Left lung (tissue), 10 donors: Measurements from ENCODE around the gene LPCAT1. TPM values are rescaled to one million over a fixed set of nuclear protein-coding genes. Genes with fewer than 3 reads are reported as not detected.

Experiments
- ATAC-seq: fragments of 200-7000 bp; cut with Tn5 transposase; one replicate; pipeline ENCODE4 v1.9.1; 2020; ENCODE audit warnings: moderate library complexity
- DNase-seq, 4 donors: peaks; one replicate each; pipeline ENCODE4 v3.0.0-alpha.2; 2013 to 2020
- H3K27ac ChIP-seq, 2 donors: fragments of 200-600 bp; sonication (generic) in 1 of 2; one replicate each; pipeline versions ENCODE4 v1.5.0 to v1.8.0; 2020 to 2021
- H3K27me3 ChIP-seq, 2 donors: fragments of 200-600 bp; sonication (generic) in 1 of 2; one replicate each; pipeline versions ENCODE4 v1.5.0 to v1.8.0; 2020 to 2021
- H3K36me3 ChIP-seq, 2 donors: fragments of 200-600 bp; sonication (generic) in 1 of 2; one replicate each; pipeline versions ENCODE4 v1.5.0 to v1.8.0; 2020 to 2021
- H3K4me1 ChIP-seq, 2 donors: fragments of 200-600 bp; one replicate each; pipeline ENCODE4 v1.8.0; 2021
- H3K4me3 ChIP-seq, 2 donors: fragments of 200-600 bp; sonication (generic) in 1 of 2; one replicate each; pipeline versions ENCODE4 v1.5.0 to v1.8.0; 2020 to 2021; ENCODE audit warnings: mild to moderate bottlenecking in 1 of 2
- H3K9me3 ChIP-seq, 2 donors: fragments of 200-600 bp; sonication (generic) in 1 of 2; one replicate each; pipeline versions ENCODE4 v1.5.0 to v1.8.0; 2020 to 2021
- intact Hi-C, 2 donors: fragments of 100-400 bp; cut with DNase I; formaldehyde crosslinking; loops; one replicate each; pipeline versions ENCODE4 v1.11.2 to v1.14.2; 2022
- polyA plus RNA-seq, 6 donors: library from polyadenylated mRNA; unstranded; fragments of 120-200 nt; gene quantifications; one replicate each; pipeline ENCODE4 v1.2.1, GENCODE V29; 2013; ENCODE audit not compliant: insufficient read length in 6 of 6
- total RNA-seq, 2 donors: library from RNA; stranded (reverse); fragmentation: NEBNext Ultra II Directional; extraction: Animal tissue kit (Norgen Biotek cat#: 25700); gene quantifications; one replicate each; pipeline ENCODE4 v1.2.1, GENCODE V29; 2021
- TF ChIP-seq, protein P1 (sequence below), 2 donors: fragments of 200-600 bp; sonication (generic) in 1 of 2; IDR thresholded peaks; one replicate each; pipeline versions ENCODE4 v1.5.0 to v1.8.0; 2021; ENCODE audit warnings: antibody characterized with exemption in 2 of 2
- donor health status: DM: no; HTN: yes; CAD: no.
- donor health status: DM: no; HTN: no; CAD: no.

The LPCAT1 gene
- total and polyA plus RNA-seq, 8 donors, result 106 to 751 (median 148) TPM

DNA sequence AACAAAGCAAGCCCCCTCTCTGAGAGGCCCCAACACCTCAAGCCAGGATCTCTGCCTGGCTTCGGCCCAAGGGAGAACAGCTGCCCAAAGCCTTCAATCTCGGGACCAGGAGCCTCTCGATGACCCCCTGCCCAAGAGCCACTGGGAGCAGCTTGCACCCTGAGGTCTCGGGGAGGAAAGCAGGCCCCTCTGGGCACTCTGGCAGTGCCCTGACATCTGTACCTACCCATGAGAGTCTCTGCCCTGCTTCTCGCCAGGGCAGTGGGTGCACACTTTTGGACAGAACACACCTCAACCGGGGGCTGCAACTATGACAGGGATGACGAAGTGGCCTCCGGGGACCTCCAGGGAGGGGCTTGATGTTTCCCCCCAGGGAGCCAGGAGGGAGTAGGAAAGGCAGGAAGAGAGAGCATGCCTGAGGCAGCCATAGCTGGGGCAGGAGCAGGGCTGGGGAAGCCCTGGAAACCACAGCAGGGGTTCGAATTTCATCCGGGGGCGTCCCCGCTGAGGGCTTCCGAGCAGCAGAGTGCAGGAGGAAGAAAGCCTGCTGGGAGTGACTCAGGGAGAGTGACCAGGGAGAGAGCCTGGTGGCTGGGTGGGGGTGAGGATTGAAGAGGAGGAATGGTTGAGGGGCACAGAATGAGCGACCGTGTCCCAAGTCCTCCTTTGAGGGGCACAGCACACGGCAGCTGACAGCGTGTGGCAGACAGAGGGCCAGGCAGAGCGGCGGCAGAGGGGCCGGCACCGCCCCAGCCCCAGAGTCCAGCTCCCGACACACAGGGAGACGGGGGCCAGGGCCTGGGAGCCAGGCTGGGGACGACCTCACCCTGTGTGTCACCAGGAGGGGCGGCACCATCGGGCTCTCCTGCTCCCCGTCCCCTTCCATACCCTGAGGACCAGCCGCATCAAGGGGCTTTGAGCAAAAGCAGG, 1.8 kb downstream of the LPCAT1 start:
- H3K27ac ChIP-seq, result peak overlapping the region; percentile 81 to 91
- TF ChIP-seq, protein P1, sequence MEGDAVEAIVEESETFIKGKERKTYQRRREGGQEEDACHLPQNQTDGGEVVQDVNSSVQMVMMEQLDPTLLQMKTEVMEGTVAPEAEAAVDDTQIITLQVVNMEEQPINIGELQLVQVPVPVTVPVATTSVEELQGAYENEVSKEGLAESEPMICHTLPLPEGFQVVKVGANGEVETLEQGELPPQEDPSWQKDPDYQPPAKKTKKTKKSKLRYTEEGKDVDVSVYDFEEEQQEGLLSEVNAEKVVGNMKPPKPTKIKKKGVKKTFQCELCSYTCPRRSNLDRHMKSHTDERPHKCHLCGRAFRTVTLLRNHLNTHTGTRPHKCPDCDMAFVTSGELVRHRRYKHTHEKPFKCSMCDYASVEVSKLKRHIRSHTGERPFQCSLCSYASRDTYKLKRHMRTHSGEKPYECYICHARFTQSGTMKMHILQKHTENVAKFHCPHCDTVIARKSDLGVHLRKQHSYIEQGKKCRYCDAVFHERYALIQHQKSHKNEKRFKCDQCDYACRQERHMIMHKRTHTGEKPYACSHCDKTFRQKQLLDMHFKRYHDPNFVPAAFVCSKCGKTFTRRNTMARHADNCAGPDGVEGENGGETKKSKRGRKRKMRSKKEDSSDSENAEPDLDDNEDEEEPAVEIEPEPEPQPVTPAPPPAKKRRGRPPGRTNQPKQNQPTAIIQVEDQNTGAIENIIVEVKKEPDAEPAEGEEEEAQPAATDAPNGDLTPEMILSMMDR (IDR thresholded peaks at IDR 0.05), result no peak

DNA sequence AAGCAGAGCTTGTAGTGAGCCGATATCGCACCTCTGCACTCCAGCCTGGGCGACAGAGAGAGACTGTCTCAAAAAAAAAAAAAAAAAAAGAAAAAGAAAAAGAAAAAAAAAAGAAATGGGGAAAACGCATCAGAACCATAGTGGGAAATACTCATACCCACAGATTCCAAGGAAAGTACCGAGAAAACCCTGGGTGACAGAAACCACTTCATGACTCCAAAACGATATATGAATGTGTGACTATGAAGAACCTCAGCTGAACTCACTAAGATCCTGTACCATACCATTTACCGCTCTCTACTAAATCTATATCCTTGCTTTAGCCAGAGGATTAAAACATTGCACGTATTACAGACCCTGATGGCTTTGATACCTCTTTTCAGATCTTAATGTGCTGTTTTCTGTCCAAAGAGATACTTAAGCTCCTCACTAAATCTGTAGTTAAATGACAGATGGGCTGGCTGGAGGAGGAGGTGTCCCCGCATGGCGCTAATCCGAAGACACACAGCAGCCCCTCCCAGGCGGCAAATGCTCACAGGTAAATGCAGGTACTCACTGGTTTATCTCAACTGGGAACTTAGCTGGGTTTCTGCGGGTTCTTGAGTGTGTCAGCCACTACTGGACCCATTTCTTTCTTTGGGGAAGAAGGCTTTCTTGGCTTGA, 2.8 kb downstream of the LPCAT1 start:
- TF ChIP-seq, protein P1 (IDR thresholded peaks at IDR 0.05), result no peak
- Histone ChIP-seq H3K27ac (peak overlapping the region; percentile 81 to 91), H3K4me1 (peaks cover 27 to 44% of the 10 kb centered on the region in 2 donors), H3K36me3 (peaks cover 0 to 31% of the 10 kb centered on the region in 2 donors), H3K27me3 (no peaks in the 10 kb centered on the region), H3K9me3 (no peaks in the 10 kb centered on the region), H3K4me3 (peak overlapping the region; percentile 67 to 77)
- ATAC-seq (no peak), DNase-seq (peak in 1 of 4 donors; percentile 31)
- intact Hi-C loops, result no loop called here

More for the DNA sequence above, 1.8 kb downstream of the LPCAT1 start:
- no peaks in the 10 kb centered on the region for H3K9me3 ChIP-seq
- DNase-seq (peak in 2 of 4 donors; percentile 56 to 84), ATAC-seq (peak; percentile 4)
- peak overlapping the region; percentile 67 to 77 for H3K4me3 ChIP-seq
- no peaks in the 10 kb centered on the region for H3K27me3 ChIP-seq
- intact Hi-C loops, result no loop called here
- H3K4me1 ChIP-seq, result peaks cover 18 to 34% of the 10 kb centered on the region in 2 donors
- H3K36me3 ChIP-seq, result peaks cover 0 to 31% of the 10 kb centered on the region in 2 donors

DNA sequence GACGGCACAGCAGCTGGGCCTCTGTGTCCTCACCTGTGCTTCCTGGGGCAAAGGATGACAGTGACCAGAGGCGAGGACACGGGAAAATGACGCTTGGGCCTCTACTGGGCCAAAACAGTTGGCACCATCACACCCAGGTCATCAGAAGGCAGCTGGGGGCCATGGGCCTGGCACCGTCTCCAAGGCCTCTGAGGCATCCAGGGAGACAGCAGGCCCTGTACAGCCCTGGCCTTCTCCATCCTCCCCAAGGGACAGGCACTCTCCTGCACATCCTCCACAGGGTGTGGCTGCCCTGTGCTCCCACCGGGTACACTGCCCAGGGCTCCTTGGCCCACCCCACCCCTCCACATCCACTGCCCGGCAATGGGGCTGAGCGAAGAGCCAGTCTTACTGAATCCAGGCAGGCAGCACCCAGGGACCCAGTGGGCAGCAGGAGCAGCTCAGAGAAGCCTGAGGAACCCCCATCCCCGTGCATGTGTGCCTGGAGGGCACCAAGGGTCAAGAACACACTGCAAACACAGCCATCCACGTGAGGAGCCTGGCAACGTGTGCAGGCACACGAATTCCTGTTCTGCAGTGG, 4.0 kb downstream of the LPCAT1 start:
- Histone ChIP-seq H3K36me3 (peaks cover 0 to 31% of the 10 kb centered on the region in 2 donors), H3K27ac (peak overlapping the region; percentile 4 to 17), H3K9me3 (no peaks in the 10 kb centered on the region), H3K27me3 (no peaks in the 10 kb centered on the region), H3K4me3 (peak overlapping the region in 1 of 2 donors; percentile 77), H3K4me1 (peaks cover 32 to 54% of the 10 kb centered on the region in 2 donors)
- intact Hi-C loops, result no loop called here
- TF ChIP-seq, protein P1 (IDR thresholded peaks at IDR 0.05), result no peak
- DNase-seq (peak in 2 of 4 donors; percentile 32 to 65), ATAC-seq (no peak)

DNA sequence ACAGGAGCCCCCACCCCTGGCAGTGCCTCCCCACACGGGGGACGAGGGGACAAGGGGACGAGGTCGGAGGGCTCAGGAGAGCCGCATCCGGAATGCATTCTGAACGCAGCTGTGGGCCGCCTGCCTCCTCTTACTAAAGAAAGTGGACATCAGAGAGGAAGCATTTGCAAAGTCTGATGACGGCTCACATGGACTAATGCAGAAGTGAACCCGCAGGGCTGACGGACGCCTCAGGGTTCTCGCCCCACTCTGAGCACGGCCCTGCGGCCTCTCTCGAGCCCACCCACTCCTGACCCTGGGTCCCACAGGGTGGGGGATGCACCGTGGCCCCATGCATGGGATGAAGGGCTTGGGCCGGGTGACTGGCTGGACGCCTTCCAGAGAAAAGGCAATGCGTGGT, 5.9 kb downstream of the LPCAT1 start:
- no peaks in the 10 kb centered on the region for H3K9me3 ChIP-seq
- no peaks in the 10 kb centered on the region for H3K27me3 ChIP-seq
- no peak overlapping the region for H3K4me3 ChIP-seq
- H3K27ac ChIP-seq, result peak overlapping the region; percentile 26 to 74
- peaks cover 27 to 66% of the 10 kb centered on the region in 2 donors for H3K4me1 ChIP-seq
- intact Hi-C loops, result no loop called here
- peaks cover 0 to 41% of the 10 kb centered on the region in 2 donors for H3K36me3 ChIP-seq
- ATAC-seq (no peak), DNase-seq (peak in 2 of 4 donors; percentile 44 to 71)
- TF ChIP-seq, protein P1 (IDR thresholded peaks at IDR 0.05), result no peak
